IPS-18c (cell line): ENCODE data around the gene ITPA.

Source experiments
- H3K4me3 ChIP-seq: 2 replicates; pipeline ENCODE4 v1.7.0; 2013; ENCODE audit warnings: low read depth, mild to moderate bottlenecking, low read length, moderate library complexity; ENCODE audit not compliant: insufficient read depth
- H3K9me3 ChIP-seq: one replicate; pipeline ENCODE4 v1.6.1; 2013; ENCODE audit warnings: mild to moderate bottlenecking, low read length, moderate library complexity; ENCODE audit not compliant: control insufficient read depth, insufficient read depth

ITPA gene

GRCh38 chr20:3209257-3209945 lies at the start of gene ITPA:
Gene ITPA (plus strand): TSS chr20:3209498. CDS start chr20:3209552, 54 bp downstream.
- peak within 1 kb of the TSS; percentile 97 for H3K4me3 ChIP-seq
- H3K9me3 ChIP-seq = no peaks in the 10 kb centered on the region

GRCh38 chr20:3160418-3160817 lies 48.9 kb upstream of the ITPA start:
- Histone ChIP-seq H3K9me3 (peaks cover 2% of the 10 kb centered on the region), H3K4me3 (no peak overlapping the region)

- Histone ChIP-seq H3K4me3 (no peak overlapping the region), H3K9me3 (peaks cover under 1% of the 10 kb centered on the region)
Observed at GRCh38 chr20:3161316-3162079, 47.8 kb upstream of the ITPA start.

- Histone ChIP-seq H3K9me3 (no peaks in the 10 kb centered on the region), H3K4me3 (no peak overlapping the region)
Observed at GRCh38 chr20:3162080-3162611, 47.2 kb upstream of the ITPA start.

DNA sequence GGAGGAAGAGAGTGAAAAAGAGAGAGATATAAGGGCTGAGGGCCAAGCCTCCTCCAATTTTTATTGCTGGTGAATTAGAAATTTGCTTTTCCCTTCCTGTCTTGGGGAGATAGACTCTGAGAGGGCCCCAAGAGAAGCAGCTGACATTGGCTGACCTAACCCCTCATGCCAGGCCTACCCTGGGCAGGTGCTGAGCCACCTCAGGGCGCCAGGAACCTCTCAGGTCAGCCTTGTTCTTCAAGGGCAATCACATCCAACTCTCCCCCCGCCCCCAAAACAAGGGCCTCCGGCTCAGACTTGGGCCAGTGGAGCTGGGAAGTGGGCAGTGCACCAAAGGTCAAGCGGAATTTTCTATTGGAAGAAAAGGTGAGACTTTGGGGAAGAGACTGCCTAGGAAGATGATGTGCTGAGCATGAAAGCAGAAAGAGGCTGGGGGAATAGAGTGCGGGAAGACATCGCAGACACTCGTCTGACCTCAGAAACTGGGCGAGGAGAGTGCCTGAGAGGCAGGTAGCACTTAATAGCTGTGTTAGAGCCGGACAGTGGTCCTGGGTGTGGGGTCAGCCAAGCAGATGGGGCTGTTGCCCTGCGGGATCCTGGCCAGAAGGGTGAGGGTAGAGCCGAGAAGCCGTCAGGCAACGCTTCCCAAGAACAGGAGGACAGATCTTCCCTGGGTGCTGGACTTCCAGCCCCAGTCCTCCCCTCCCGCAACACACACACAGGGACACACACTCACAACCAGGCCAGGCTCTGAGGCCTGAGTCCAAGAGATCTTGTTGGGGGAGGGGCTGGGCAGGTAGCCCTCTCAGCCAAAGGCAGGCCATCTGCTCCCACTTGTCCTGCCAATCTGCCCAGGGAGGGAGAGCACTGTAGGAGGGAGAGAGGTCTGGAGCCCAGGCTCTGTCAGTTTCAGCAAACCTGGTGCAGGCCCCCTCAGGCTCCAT lies 45.9 kb upstream of the ITPA start:
- Histone ChIP-seq H3K4me3 (no peak overlapping the region), H3K9me3 (no peaks in the 10 kb centered on the region)

DNA sequence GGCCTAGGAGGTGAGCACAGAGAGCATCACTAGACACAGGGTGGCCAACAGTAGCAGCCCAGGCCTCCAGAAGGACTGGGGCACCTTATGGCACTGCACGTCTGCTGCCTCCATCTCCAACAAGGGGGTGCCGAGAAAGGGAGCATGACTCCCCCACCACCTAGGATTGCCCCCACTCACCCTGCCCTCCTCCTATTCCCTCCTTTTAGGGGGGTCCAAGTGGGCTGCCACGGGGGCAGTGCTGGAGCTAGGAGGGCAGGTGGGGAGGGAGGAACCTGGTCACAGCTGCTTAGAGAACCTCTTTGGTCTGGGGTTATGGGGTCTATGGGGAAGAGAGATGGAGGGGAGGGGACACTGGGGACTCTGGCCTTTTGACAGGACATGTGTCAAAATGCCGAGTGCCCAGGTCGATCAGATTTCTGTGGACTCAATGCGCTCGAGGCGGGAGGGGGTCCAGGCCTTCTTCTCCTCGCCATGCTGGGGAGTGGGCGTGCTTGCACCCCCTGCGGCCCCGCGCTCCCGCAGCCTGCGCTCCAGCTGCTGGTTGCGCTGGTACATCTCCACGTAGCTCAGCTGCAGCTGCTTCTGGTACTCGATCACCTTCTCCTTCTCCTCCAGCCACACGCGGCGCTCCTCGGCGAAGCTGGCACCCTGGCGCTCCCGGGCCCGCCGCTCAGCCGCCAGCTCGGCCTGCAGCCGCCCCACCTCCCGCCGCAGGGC lies 45.1 kb upstream of the ITPA start:
- Histone ChIP-seq H3K9me3 (no peaks in the 10 kb centered on the region), H3K4me3 (no peak overlapping the region)

- Histone ChIP-seq H3K9me3 (no peaks in the 10 kb centered on the region), H3K4me3 (no peak overlapping the region)
Observed at GRCh38 chr20:3164763-3165410, 44.4 kb upstream of the ITPA start.

DNA sequence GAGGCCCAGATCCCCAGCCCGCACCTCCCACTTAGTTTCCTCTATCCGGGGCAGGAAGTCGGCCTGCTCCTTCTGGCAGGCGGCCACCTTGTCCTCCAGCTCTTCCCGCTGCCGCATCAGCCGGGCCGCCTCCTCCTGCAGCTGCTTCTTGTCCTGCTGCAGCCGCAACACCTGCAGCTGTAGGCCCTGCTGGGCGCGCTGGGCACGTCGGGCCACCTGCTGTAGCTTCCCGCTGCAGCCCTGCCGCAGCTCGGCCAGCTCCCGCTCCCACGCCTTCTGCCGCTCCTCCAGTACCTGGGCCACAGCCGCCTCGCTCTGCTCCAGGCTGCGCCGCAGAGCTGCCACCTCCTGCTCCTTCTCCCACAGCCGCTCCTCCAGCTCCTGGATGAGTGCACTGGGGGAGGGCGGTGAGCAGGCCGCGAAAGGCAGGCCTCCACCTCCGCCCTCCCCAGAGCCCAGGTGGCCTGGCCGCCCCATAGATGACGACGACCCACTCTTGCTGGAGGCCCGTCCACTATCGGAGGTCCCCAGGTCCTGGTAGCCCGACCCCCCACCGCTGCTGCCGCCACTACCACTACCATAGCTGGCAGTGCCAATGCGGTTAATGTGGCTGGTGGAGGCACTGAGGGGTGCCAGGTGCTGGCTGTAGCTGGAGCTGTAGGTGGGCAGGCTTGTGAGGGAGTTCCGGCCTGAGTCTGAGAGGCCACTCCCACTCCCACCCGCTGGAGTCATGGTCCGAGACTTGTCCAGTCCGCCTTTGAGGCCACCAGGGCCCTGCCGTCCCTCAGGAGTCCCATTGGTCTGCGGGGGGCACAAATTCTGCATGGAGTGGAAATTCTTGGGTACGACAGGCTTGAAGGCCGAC lies 43.6 kb upstream of the ITPA start:
- H3K4me3 ChIP-seq = no peak overlapping the region
- no peaks in the 10 kb centered on the region for H3K9me3 ChIP-seq

- no peaks in the 10 kb centered on the region for H3K9me3 ChIP-seq
- no peak overlapping the region for H3K4me3 ChIP-seq
Observed at GRCh38 chr20:3166338-3166912, 42.9 kb upstream of the ITPA start.

DNA sequence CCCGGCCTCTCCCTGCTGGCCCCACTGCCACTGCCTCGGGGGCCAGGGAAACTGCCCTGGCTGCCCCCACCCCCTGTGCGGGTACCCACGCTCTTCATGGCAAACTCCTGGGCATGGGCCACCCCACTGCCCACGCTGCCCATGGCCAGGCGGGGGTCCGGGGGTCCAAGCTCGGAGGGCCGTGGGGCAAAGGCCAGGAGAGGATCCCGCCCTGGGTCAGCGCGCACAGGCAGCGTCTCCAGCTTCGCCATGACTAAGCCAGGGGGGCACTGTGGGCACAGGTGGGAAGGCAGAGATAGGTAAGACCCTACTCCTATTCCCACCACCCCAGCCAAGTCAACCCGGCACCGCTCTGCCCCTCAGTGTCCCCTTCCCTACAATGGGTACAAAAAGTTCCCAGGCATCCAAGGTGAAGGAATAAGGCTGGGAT lies 42.4 kb upstream of the ITPA start:
- no peak overlapping the region for H3K4me3 ChIP-seq
- H3K9me3 ChIP-seq = no peaks in the 10 kb centered on the region

DNA sequence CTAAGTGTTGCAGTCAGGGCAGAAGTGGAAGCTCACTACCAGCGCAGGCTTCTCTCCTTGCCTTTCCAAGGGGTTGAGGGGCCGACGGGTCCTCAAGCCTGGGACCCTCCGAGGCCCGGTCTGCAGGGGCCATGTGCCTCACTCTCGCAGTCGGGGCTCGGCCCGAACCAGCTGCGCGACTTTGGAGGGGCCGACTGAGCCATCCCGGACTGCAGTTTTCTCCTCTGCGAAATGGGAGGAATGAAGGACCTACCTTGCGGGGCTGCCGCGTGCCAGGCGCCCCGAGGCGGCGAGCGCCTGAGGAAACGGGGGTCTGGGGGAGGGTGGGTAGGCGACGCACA lies 41.6 kb upstream of the ITPA start:
- Histone ChIP-seq H3K9me3 (no peaks in the 10 kb centered on the region), H3K4me3 (peak overlapping the region; percentile 49)

- Histone ChIP-seq H3K4me3 (peak overlapping the region; percentile 49), H3K9me3 (no peaks in the 10 kb centered on the region)
Observed at GRCh38 chr20:3168079-3168828, 41.0 kb upstream of the ITPA start.

GRCh38 chr20:3168829-3169590 lies 40.3 kb upstream of the ITPA start:
- Histone ChIP-seq H3K4me3 (no peak overlapping the region), H3K9me3 (no peaks in the 10 kb centered on the region)
